Stimulated activated memory B cell treated with anti-CD40 and anti-IgM and Interleukin-4, amounts not matched to agents 10 μg/mL and 1 μg/mL and 100 μg/mL, for 72 hours (primary cell): Measurements from ENCODE around the gene PPARG.

Source experiments
- ATAC-seq: fragments of 150-1000 bp; cut with Tn5 transposase; 2 replicates; pipeline ENCODE4 v1.10.0; 2021
- H3K27ac Mint-ChIP-seq: one replicate; pipeline ENCODE4 v1.8.0; 2022; ENCODE audit warnings: mild to moderate bottlenecking, mixed read lengths
- H3K27me3 Mint-ChIP-seq: one replicate; pipeline ENCODE4 v1.8.0; 2022; ENCODE audit warnings: mixed read lengths
- H3K36me3 Mint-ChIP-seq: one replicate; pipeline ENCODE4 v1.8.0; 2022; ENCODE audit warnings: mixed read lengths
- H3K4me1 Mint-ChIP-seq: one replicate; pipeline ENCODE4 v1.8.0; 2022; ENCODE audit warnings: mixed read lengths
- H3K4me3 Mint-ChIP-seq: one replicate; pipeline ENCODE4 v1.8.0; 2022; ENCODE audit warnings: mild to moderate bottlenecking, moderate library complexity, mixed read lengths
- H3K9me3 Mint-ChIP-seq: one replicate; pipeline ENCODE4 v1.8.0; 2022; ENCODE audit warnings: mixed read lengths

PPARG gene

DNA sequence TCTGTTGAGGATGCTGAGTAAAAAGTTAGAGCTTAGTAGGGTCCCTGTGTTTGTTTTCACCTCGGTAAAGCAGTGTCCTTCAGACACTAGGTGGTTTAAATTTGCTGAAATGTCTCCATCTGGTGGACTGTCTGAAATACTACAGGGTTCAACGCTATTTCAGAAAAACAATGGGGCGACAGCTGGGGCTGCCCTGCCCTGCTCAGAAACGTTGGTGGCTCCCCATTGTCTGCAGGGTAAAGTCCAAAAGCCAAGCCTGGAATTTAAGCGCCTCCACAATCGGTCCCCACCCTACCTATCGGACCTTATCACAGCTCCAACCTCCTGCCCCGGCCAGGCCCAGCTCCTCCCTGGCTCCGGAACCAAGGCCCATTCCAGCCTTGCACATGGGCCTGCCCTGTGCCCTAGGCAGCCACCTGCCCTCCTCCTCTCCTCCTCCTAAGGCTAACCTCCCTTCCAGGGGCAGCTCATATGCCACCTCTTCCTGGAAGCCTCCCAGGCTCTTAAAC lies 191.1 kb downstream of the PPARG start:
- H3K4me3 Mint-ChIP-seq = no peak overlapping the region
- no peak overlapping the region for H3K27ac Mint-ChIP-seq
- peaks cover 27% of the 10 kb centered on the region for H3K4me1 Mint-ChIP-seq
- H3K27me3 Mint-ChIP-seq = no peaks in the 10 kb centered on the region
- no peaks in the 10 kb centered on the region for H3K9me3 Mint-ChIP-seq
- no peak for ATAC-seq
- H3K36me3 Mint-ChIP-seq = no peaks in the 10 kb centered on the region

DNA sequence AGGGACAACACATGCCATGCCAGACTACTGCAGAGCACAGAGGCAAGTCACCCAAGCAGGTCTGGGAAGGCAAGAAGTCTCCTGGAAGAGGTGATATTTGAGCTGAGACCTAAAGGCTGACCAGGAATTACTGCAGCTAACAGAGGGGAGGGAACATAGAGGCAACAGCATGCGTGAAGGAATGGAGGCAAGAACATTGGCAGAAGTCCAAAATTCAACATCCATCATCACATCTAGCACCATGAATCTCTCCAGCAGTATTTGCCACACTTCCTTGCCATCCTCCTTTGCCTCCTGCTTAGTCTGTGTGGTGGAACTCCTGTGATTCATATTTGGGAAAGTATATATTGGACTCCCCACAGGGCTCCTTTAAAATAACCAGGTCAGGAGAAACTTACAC lies 194.5 kb downstream of the PPARG start:
- H3K27ac Mint-ChIP-seq = peak overlapping the region; percentile 91
- no peaks in the 10 kb centered on the region for H3K9me3 Mint-ChIP-seq
- H3K4me3 Mint-ChIP-seq = peak overlapping the region; percentile 98
- H3K4me1 Mint-ChIP-seq = peaks cover 49% of the 10 kb centered on the region
- H3K27me3 Mint-ChIP-seq = no peaks in the 10 kb centered on the region
- H3K36me3 Mint-ChIP-seq = peaks cover 16% of the 10 kb centered on the region
- ATAC-seq = no peak

DNA sequence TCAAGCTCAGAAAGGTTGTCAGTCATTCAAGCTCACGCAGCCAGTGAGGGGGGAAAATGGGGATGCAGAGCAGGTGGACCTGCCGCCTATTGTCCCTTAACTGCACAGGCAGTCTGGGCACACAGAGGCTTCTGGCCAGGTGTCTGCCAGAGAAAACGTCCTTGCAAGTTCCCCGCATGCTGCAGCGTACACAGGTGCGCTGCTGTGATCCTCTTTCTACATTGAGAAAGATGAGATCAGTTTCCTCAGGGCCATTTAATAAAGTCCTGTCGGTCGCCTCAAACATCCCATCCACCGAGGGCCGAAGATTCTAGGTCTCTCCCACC lies 195.0 kb downstream of the PPARG start:
- H3K4me1 Mint-ChIP-seq = peaks cover 53% of the 10 kb centered on the region
- peak overlapping the region; percentile 91 for H3K27ac Mint-ChIP-seq
- H3K4me3 Mint-ChIP-seq = peak overlapping the region; percentile 98
- H3K36me3 Mint-ChIP-seq = peaks cover 20% of the 10 kb centered on the region
- H3K9me3 Mint-ChIP-seq = no peaks in the 10 kb centered on the region
- no peaks in the 10 kb centered on the region for H3K27me3 Mint-ChIP-seq
- no peak for ATAC-seq
